HG02840 (cell line): ENCODE data around the gene PLAAT4.
"Not testable (repeated sequence)": the region's sequence is repeated elsewhere in the genome, so short reads cannot be mapped to it uniquely, and the experiment has no call there.

Source experiments
- ATAC-seq: cut with Tn5 transposase; IDR thresholded peaks from one replicate; pipeline ENCODE4 v1.9.1; 2021; ENCODE audit warnings: mild to moderate bottlenecking, moderate library complexity, moderate number of reproducible peaks; ENCODE audit not compliant: unreplicated experiment, low FRiP score

PLAAT4 gene

GRCh38 chr11:63537293-63538101, 889 bp downstream of the PLAAT4 start:
- ATAC-seq: no peak

GRCh38 chr11:63542506-63542905, 5.9 kb downstream of the PLAAT4 start:
- ATAC-seq: not testable (repeated sequence)

- no peak for ATAC-seq
These were observed 7.1 kb downstream of the PLAAT4 start for GRCh38 chr11:63543711-63544110.

- no peak for ATAC-seq
These were observed 10.5 kb downstream of the PLAAT4 start for GRCh38 chr11:63547061-63547460.

- no peak for ATAC-seq
These were observed 11.6 kb downstream of the PLAAT4 start for GRCh38 chr11:63548178-63548577.

GRCh38 chr11:63549411-63549810, 12.8 kb downstream of the PLAAT4 start:
- no peak for ATAC-seq

- ATAC-seq: not testable (repeated sequence)
These were observed 13.6 kb downstream of the PLAAT4 start for GRCh38 chr11:63550156-63550700.

- ATAC-seq: no peak
These were observed 14.7 kb downstream of the PLAAT4 start for GRCh38 chr11:63551091-63551888.

GRCh38 chr11:63551889-63552266, 15.3 kb downstream of the PLAAT4 start:
- no peak for ATAC-seq

GRCh38 chr11:63552921-63553320, 16.3 kb downstream of the PLAAT4 start:
- ATAC-seq: no peak

- ATAC-seq: no peak
These were observed 17.2 kb downstream of the PLAAT4 start for GRCh38 chr11:63553759-63554158.

GRCh38 chr11:63554877-63555223, 18.2 kb downstream of the PLAAT4 start:
- no peak for ATAC-seq

- no peak for ATAC-seq
These were observed 19.9 kb downstream of the PLAAT4 start for GRCh38 chr11:63556404-63557013.

GRCh38 chr11:63557570-63557969, 21.0 kb downstream of the PLAAT4 start:
- no peak for ATAC-seq

- no peak for ATAC-seq
These were observed 22.0 kb downstream of the PLAAT4 start for GRCh38 chr11:63558459-63559157.

- ATAC-seq: no peak
These were observed 24.0 kb downstream of the PLAAT4 start for GRCh38 chr11:63560506-63561180.

GRCh38 chr11:63563201-63564055, 26.8 kb downstream of the PLAAT4 start, which contains the start of gene PLAAT2:
Gene PLAAT2, minus strand, starts transcription at chr11:63563379. Its CDS starts 55 bp downstream, at chr11:63563324.
- no peak for ATAC-seq

- ATAC-seq: peak; percentile 59
These were observed 27.6 kb downstream of the PLAAT4 start for GRCh38 chr11:63564056-63564774.
